A375 (cell line): ENCODE measurements around the gene NUDCD3. TPM values are rescaled to one million over a fixed set of nuclear protein-coding genes. Genes with fewer than 3 reads are reported as not detected.

Experiments
- small RNA-seq: library from RNA; depleted of rRNA; stranded (forward); fragments of <200 nt; gene quantifications from one replicate; pipeline ENCODE3, GENCODE V24; 2014
- total RNA-seq: library from RNA; depleted of rRNA; stranded (reverse); fragments of >200 nt; shearing (Covaris generic); gene quantifications from 2 replicates; pipeline ENCODE4 v1.2.3, GENCODE V29; 2014; rRNA removed

NUDCD3 gene
- total RNA-seq, result 96.9 and 110 TPM in 2 replicates

DNA sequence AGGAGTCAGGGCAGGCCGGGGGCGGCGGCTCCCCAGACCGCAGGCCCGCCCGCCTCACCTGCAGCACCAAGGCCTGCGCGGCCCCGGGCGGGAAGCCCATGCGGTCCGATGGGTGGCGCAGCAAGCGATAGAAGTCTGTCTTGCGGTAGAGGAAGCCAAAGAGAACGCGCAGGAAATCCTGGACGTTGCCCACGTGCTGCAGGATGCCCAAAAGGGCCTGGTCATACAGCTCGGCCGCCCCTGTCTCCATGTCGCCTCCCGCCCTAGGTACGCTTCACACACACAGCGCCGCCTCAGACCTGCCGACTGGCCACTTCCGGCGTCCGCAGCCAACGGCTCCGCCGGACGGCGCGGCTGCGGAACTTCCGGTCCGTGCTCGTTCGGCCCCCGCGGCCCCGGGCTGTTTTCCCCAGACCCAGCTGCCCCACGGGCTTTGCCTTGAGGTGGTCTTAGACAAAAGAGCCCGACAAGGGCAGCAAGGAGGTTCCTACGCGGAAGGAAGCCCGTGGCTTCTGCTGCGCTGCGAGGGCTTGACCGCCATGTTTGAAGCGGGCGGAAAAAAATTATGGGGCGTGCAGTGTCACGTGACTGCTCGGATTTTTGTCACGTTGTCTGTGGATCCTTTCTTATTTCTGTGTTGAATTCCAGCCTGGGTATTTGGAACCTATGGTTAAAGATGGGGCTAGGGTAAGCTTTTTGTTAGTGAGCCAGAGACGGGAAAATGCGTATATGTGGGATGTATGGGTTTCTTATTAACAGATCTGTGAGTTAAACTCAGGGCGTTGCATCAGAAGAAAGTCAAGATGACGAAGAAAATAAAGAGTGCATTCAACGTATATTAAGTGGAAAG lies at the start of gene NUDCD3:
Gene NUDCD3 (minus strand): TSS at position 308 of the 850 bp plus-strand sequence. CDS start 58 bp downstream, at position 250.

Small RNA genes within 50 kb of the gene (small RNA-seq; reads per million reads assigned to genes)
- not detected for gene RNU6-1097P

Other genes with a start within 250 kb of the NUDCD3 start
- gene CAMK2B, start 165.1 kb downstream of the NUDCD3 start, total RNA-seq, result 0.04 and 0.11 TPM in 2 replicates
- 0.03 and 0.11 TPM in 2 replicates for gene NPC1L1, start 50.7 kb upstream of the NUDCD3 start, total RNA-seq
- gene DDX56, start 83.2 kb upstream of the NUDCD3 start, total RNA-seq, result 108 and 140 TPM in 2 replicates
- gene TMED4, start 91.6 kb upstream of the NUDCD3 start, total RNA-seq, result 93.4 and 96.6 TPM in 2 replicates
- 40.8 and 41.8 TPM in 2 replicates for gene OGDH, start 116.0 kb upstream of the NUDCD3 start, total RNA-seq